Measurements from ENCODE around the gene NBL1.

DNA sequence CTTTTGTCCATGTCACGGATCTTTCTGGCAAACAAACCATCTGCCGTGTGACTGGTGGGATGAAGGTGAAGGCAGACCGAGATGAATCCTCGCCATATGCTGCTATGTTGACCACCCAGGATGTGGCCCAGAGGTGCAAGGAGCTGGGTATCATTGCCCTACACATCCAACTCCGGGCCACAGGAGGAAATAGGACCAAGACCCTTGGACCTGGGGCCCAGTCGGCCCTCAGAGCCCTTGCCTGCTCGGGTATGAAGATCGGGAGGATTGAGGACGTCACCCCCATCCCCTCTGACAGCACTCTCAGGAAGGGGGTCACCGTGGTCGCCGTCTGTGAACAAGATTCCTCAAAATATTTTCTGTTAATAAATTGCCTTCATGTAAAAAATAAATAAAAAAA lies 35.9 kb upstream of the NBL1 start:
- TF ChIP-seq EZH2 (IDR thresholded peaks at IDR 0.05; ENCODE audit: low read length, unreplicated experiment): no peak
- TF ChIP-seq, protein P1, sequence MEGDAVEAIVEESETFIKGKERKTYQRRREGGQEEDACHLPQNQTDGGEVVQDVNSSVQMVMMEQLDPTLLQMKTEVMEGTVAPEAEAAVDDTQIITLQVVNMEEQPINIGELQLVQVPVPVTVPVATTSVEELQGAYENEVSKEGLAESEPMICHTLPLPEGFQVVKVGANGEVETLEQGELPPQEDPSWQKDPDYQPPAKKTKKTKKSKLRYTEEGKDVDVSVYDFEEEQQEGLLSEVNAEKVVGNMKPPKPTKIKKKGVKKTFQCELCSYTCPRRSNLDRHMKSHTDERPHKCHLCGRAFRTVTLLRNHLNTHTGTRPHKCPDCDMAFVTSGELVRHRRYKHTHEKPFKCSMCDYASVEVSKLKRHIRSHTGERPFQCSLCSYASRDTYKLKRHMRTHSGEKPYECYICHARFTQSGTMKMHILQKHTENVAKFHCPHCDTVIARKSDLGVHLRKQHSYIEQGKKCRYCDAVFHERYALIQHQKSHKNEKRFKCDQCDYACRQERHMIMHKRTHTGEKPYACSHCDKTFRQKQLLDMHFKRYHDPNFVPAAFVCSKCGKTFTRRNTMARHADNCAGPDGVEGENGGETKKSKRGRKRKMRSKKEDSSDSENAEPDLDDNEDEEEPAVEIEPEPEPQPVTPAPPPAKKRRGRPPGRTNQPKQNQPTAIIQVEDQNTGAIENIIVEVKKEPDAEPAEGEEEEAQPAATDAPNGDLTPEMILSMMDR (conservative IDR thresholded peaks at IDR 0.05; ENCODE audit: low read depth, low read length): no peak
- no peak for TF ChIP-seq EZH2phosphoT487 (IDR thresholded peaks at IDR 0.05; ENCODE audit: borderline replicate concordance, low read length)

Data from PC-3 (cell line).